ENCODE data around the gene CT45A10. TPM values are rescaled to one million over a fixed set of nuclear protein-coding genes. Genes with fewer than 3 reads are reported as not detected.
"Not testable (repeated sequence)": the region's sequence is repeated elsewhere in the genome, so short reads cannot be mapped to it uniquely, and the experiment has no call there.

The CT45A10 gene, protein sequence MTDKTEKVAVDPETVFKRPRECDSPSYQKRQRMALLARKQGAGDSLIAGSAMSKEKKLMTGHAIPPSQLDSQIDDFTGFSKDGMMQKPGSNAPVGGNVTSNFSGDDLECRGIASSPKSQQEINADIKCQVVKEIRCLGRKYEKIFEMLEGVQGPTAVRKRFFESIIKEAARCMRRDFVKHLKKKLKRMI
- total RNA-seq = not detected in 2 replicates

DNA sequence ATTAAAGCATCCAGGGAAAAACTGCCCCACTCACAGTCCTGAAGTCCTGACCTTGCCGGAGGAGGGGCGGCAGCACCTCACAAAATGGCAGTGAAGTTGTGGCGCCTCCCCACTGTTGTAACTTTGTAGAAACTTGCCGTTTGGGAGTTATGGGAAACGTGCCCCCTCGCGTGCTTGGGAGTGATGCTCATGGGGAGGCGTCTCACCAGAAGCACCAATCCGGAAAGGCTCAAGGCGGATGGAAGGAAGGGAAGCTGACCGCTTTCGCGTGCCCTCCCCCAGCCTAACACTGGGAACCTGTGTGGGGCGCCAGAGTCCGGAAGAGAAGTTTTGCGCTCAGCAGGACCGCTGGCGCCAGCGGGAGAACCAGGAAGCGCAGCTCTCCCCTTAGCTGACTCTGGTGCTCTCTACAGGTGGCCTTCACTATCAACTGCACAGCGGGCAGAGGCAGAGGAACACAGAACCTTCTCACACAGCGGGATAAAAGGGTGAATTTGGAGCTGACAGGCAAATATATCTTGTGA, at the start of gene CT45A10, which contains the start of gene SAGE1:
CT45A10 (minus strand) TSS at position 151 of the 524 bp plus-strand sequence. CDS start 8,100 bp downstream, outside the sequence.
SAGE1 (plus strand) TSS at position 423 of the 524 bp plus-strand sequence. CDS start 2,527 bp downstream, outside the sequence.
- H3K27ac ChIP-seq (ENCODE audit: low read depth, low read length) = no peak within 1 kb of the TSS
- TF ChIP-seq, protein P1, sequence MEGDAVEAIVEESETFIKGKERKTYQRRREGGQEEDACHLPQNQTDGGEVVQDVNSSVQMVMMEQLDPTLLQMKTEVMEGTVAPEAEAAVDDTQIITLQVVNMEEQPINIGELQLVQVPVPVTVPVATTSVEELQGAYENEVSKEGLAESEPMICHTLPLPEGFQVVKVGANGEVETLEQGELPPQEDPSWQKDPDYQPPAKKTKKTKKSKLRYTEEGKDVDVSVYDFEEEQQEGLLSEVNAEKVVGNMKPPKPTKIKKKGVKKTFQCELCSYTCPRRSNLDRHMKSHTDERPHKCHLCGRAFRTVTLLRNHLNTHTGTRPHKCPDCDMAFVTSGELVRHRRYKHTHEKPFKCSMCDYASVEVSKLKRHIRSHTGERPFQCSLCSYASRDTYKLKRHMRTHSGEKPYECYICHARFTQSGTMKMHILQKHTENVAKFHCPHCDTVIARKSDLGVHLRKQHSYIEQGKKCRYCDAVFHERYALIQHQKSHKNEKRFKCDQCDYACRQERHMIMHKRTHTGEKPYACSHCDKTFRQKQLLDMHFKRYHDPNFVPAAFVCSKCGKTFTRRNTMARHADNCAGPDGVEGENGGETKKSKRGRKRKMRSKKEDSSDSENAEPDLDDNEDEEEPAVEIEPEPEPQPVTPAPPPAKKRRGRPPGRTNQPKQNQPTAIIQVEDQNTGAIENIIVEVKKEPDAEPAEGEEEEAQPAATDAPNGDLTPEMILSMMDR (IDR thresholded peaks at IDR 0.05; ENCODE audit: extremely low read depth, low read depth, low read length) = no peak
- H3K27me3 ChIP-seq (ENCODE audit: insufficient read depth, low read length) = no peaks in the 10 kb centered on the region
- no peak for DNase-seq (ENCODE audit: insufficient read length, low spot score, missing footprints)
- H3K4me3 ChIP-seq (ENCODE audit: insufficient read depth, low read length) = no peak within 1 kb of the TSS
- no peaks in the 10 kb centered on the region for H3K36me3 ChIP-seq (ENCODE audit: insufficient read depth, low read length)
- H3K9me3 ChIP-seq (ENCODE audit: low read depth, low read length) = no peaks in the 10 kb centered on the region
- H3K4me1 ChIP-seq (ENCODE audit: insufficient read depth, low read length) = no peaks in the 10 kb centered on the region
- no peak within 1 kb of the TSS for H3K4me2 ChIP-seq (ENCODE audit: insufficient read depth, low read length)
- no peaks in the 10 kb centered on the region for H3K79me2 ChIP-seq (ENCODE audit: insufficient read depth, low read length)
- no peak within 1 kb of the TSS for H2AFZ ChIP-seq (ENCODE audit: low read length)
- H4K20me1 ChIP-seq (ENCODE audit: insufficient read depth, low read length) = no peaks in the 10 kb centered on the region

DNA sequence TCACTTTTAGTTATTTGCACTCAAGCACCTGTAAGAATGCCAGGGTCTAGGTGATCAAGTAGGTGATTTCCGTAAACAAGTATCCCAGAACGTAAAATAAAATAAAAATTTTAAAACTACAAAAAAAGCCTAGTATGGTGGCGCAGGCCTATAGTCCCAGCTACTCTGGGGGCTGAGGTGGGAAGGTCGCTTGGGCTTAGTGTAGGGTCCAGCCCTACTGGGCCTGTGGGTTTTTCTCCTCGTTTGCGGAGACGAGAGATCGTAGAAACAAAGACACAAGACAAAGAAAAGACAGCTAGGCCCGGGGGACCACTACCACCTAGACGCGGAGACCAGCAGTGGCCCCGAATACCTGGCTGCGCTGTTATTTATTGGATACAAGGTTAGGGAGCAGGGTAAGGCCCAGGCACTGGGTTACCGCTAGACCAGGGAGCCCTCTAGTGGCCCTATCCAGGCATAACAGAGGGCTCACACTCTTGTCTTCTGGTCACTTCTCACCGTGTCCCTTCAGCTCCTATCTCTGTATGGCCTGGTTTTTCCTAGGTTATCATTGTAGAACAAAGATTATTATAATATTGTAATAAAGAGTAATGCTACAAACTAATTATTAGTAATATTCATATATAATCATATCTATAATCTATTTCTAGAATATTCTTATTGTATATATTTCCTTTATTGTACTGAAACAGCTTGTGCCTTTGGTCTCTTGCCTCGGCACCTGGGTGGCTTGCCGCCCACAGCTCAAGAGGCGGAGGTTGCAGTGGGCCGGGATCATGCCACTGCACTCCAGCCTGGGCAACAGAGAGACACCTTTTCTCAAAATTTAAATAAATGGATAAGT, 38.6 kb upstream of the CT45A10 start:
- Histone ChIP-seq H3K79me2 (ENCODE audit: insufficient read depth, low read length) (no peaks in the 10 kb centered on the region), H3K9me3 (ENCODE audit: low read depth, low read length) (no peaks in the 10 kb centered on the region), H3K4me2 (ENCODE audit: insufficient read depth, low read length) (no peak overlapping the region), H3K27me3 (ENCODE audit: insufficient read depth, low read length) (peaks cover 3% of the 10 kb centered on the region), H4K20me1 (ENCODE audit: insufficient read depth, low read length) (no peaks in the 10 kb centered on the region), H3K27ac (ENCODE audit: low read depth, low read length) (no peak overlapping the region), H3K4me3 (ENCODE audit: insufficient read depth, low read length) (no peak overlapping the region), H2AFZ (ENCODE audit: low read length) (no peak overlapping the region), H3K36me3 (ENCODE audit: insufficient read depth, low read length) (no peaks in the 10 kb centered on the region), H3K4me1 (ENCODE audit: insufficient read depth, low read length) (no peaks in the 10 kb centered on the region)
- DNase-seq (ENCODE audit: insufficient read length, low spot score, missing footprints) = no peak
- TF ChIP-seq, protein P1 (IDR thresholded peaks at IDR 0.05; ENCODE audit: extremely low read depth, low read depth, low read length) = peak; percentile 76

DNA sequence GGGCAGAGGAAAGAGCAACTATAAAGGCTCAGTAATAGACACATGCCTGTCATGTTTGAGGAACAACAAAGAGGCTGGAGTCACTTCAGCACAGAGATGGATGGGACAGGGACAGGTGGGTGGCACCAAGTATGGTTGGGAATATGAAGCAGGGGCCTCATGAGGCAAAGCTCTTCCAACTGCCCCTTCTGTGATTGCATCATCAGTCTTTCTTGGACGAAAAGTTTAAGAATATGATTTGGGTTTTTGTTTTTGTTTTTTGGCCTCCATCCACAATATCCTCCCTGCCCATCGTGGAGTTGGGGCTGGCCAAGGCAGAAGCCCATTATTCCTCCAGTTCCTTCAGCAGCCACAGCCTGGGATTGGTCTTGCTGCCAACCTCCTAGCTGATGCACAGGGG, 34.7 kb upstream of the CT45A10 start:
- Histone ChIP-seq H3K9me3 (ENCODE audit: low read depth, low read length) (no peaks in the 10 kb centered on the region), H3K4me3 (ENCODE audit: insufficient read depth, low read length) (no peak overlapping the region), H3K27ac (ENCODE audit: low read depth, low read length) (no peak overlapping the region), H2AFZ (ENCODE audit: low read length) (no peak overlapping the region), H3K79me2 (ENCODE audit: insufficient read depth, low read length) (no peaks in the 10 kb centered on the region), H3K36me3 (ENCODE audit: insufficient read depth, low read length) (no peaks in the 10 kb centered on the region), H3K4me2 (ENCODE audit: insufficient read depth, low read length) (no peak overlapping the region), H4K20me1 (ENCODE audit: insufficient read depth, low read length) (no peaks in the 10 kb centered on the region), H3K4me1 (ENCODE audit: insufficient read depth, low read length) (no peaks in the 10 kb centered on the region), H3K27me3 (ENCODE audit: insufficient read depth, low read length) (peaks cover 3% of the 10 kb centered on the region)
- TF ChIP-seq, protein P1 (IDR thresholded peaks at IDR 0.05; ENCODE audit: extremely low read depth, low read depth, low read length) = no peak
- no peak for DNase-seq (ENCODE audit: insufficient read length, low spot score, missing footprints)

DNA sequence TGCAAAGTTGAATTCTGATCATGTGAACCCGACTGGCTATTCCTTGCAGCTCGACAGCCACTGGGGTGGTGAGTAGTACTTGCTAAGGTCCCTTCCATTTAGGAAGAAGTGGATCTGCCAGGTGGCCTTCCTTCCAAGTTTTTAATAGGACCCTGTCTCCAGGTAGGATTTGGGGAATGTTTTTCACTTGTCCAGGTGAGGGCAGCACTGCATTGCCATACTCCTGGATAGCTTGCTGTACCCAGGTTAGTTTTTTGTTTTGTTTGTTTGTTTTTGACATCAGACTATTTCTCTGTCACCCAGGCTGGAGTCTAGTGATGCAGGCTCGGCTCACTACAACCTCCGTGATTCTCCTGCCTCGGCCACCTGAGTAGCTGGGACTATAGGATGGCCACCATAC, 30.1 kb upstream of the CT45A10 start:
- H3K4me1 ChIP-seq (ENCODE audit: insufficient read depth, low read length) = no peaks in the 10 kb centered on the region
- H3K79me2 ChIP-seq (ENCODE audit: insufficient read depth, low read length) = no peaks in the 10 kb centered on the region
- no peaks in the 10 kb centered on the region for H3K9me3 ChIP-seq (ENCODE audit: low read depth, low read length)
- H2AFZ ChIP-seq (ENCODE audit: low read length) = no peak overlapping the region
- TF ChIP-seq, protein P1 (IDR thresholded peaks at IDR 0.05; ENCODE audit: extremely low read depth, low read depth, low read length) = peak; percentile 16
- H3K27me3 ChIP-seq (ENCODE audit: insufficient read depth, low read length) = no peaks in the 10 kb centered on the region
- H3K4me2 ChIP-seq (ENCODE audit: insufficient read depth, low read length) = no peak overlapping the region
- H3K36me3 ChIP-seq (ENCODE audit: insufficient read depth, low read length) = no peaks in the 10 kb centered on the region
- no peaks in the 10 kb centered on the region for H4K20me1 ChIP-seq (ENCODE audit: insufficient read depth, low read length)
- H3K4me3 ChIP-seq (ENCODE audit: insufficient read depth, low read length) = no peak overlapping the region
- no peak for DNase-seq (ENCODE audit: insufficient read length, low spot score, missing footprints)
- no peak overlapping the region for H3K27ac ChIP-seq (ENCODE audit: low read depth, low read length)

DNA sequence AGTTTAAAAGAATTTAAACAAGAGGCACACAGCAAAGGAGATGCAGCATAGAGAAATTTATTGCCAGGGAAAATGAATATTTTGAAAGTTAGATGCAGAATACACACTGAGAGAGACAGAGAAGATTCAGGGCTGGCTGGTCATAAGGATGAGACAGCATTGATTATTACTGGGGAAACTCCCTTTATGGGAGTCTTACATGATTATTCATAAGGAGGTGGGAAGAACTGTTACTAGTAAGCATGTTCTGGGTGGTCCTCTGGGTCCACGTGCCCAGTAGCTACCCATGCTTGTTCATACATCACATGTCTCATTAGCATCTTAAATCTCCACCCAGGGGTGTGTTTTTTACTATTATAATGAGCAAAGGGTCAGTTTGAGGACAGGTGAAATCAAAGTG, 27.3 kb upstream of the CT45A10 start:
- not testable (repeated sequence) for H3K27me3 ChIP-seq (ENCODE audit: insufficient read depth, low read length); H3K27ac ChIP-seq (ENCODE audit: low read depth, low read length); H3K9me3 ChIP-seq (ENCODE audit: low read depth, low read length); H3K36me3 ChIP-seq (ENCODE audit: insufficient read depth, low read length); H4K20me1 ChIP-seq (ENCODE audit: insufficient read depth, low read length); H3K4me1 ChIP-seq (ENCODE audit: insufficient read depth, low read length); H3K79me2 ChIP-seq (ENCODE audit: insufficient read depth, low read length); H3K4me2 ChIP-seq (ENCODE audit: insufficient read depth, low read length); H2AFZ ChIP-seq (ENCODE audit: low read length); H3K4me3 ChIP-seq (ENCODE audit: insufficient read depth, low read length); DNase-seq (ENCODE audit: insufficient read length, low spot score, missing footprints)
